Muscle of leg (tissue), 11 donors: Measurements from ENCODE around the gene RBM34. TPM values are rescaled to one million over a fixed set of nuclear protein-coding genes. Genes with fewer than 3 reads are reported as not detected.
"Not testable (repeated sequence)": the region's sequence is repeated elsewhere in the genome, so short reads cannot be mapped to it uniquely, and the experiment has no call there.

ENCODE experiments used
- DNase-seq: peaks from one replicate; pipeline ENCODE4 v3.0.0; 2013
- H3K27ac ChIP-seq: one replicate; pipeline ENCODE4 v1.5.1; 2013; ENCODE audit warnings: mild to moderate bottlenecking, low read length, control low read depth
- H3K27me3 ChIP-seq: one replicate; pipeline ENCODE4 v1.6.1; 2013; ENCODE audit warnings: low read length; ENCODE audit not compliant: control insufficient read depth, insufficient read depth
- H3K36me3 ChIP-seq: one replicate; pipeline ENCODE4 v1.6.1; 2013; ENCODE audit warnings: low read length; ENCODE audit not compliant: control insufficient read depth, insufficient read depth
- H3K4me1 ChIP-seq: one replicate; pipeline ENCODE4 v1.6.1; 2013; ENCODE audit warnings: low read length; ENCODE audit not compliant: control insufficient read depth, insufficient read depth
- H3K4me3 ChIP-seq: one replicate; pipeline ENCODE4 v1.5.1; 2013; ENCODE audit warnings: low read length, control low read depth
- H3K9me3 ChIP-seq: replicated peaks from 2 replicates; pipeline ENCODE4 v1.6.1; 2013; ENCODE audit warnings: low read depth, low read length; ENCODE audit not compliant: control insufficient read depth
- WGBS: methylation state at CpG from one replicate; pipeline ENCODE4 v1.1.5; 2013; ENCODE audit warnings: missing lambda C conversion rate; ENCODE audit not compliant: insufficient coverage; 5-methylcytosine and 5-hydroxymethylcytosine counted together
- polyA plus RNA-seq, 8 donors: library from polyadenylated mRNA; unstranded; fragments of 120-200 nt; gene quantifications; one replicate each; pipeline versions ENCODE4 v1.2.1 to v1.2.3, GENCODE V29; 2013; ENCODE audit warnings: inconsistent platforms in 1 of 8, low replicate concordance in 1 of 8; ENCODE audit not compliant: insufficient read length in 8 of 8, insufficient read depth in 1 of 8
- total RNA-seq: library from RNA; stranded (reverse); fragments of 120-200 nt; gene quantifications from one replicate; pipeline ENCODE4 v1.2.4, GENCODE V29; 2013

The RBM34 gene
- total and polyA plus RNA-seq, 9 donors = 50.2 to 69.6 (median 57.6) TPM

DNA sequence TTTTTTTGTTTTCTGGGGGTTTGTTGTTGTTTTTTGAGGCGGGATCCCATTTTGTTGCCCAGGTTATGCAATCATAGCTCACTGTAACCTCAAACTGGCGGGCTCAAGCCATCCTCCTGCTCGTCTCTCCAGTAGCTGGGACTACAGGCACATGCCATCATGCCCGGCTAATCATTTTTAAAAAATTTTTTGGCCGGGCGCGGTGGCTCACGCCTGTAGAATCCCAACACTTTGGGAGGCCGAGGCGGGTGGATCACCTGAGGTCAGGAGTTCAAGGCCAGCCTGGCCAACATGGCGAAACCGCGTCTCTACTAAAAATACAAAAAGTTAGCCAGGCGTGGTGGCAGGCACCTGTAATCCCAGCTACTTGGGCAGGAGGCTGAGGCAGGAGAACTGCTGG, 63.5 kb downstream of the RBM34 start:
- H3K27me3 ChIP-seq, H3K27ac ChIP-seq, H3K4me3 ChIP-seq, H3K9me3 ChIP-seq, H3K36me3 ChIP-seq, DNase-seq: not testable (repeated sequence)
- H3K4me1 ChIP-seq = peaks cover 15% of the 10 kb centered on the region
- 94% methylated on average over 14 of the region's 14 CpGs for WGBS

DNA sequence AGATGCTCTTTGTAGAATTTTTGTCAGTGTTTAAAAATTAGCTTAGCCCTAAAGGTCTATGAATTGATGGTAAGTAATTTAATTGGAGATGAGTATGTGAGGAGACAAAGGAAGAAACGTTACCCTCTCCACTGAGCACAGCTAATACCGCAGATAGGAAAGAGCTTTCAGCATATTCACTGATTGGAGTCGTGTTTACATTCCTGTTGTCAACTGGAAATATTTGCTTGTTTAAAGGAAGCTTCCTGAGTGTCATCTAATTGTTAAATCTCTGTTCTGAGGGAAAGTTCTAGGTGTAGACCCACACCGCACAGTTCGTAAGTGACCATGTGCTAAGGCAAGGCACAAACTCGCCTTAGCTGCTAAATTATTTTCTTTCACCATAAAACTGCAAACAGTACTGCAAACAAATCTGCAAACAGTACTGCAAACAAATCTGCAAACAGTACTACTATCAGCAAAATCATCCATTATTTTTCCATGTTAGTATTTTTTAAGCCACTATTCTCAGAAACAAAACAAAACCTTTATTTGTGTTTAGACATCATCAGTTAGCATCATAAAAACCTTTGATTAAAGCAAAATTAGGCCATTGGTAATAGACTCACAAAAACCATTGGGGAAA, 65.0 kb downstream of the RBM34 start:
- Histone ChIP-seq H3K4me3 (no peak overlapping the region), H3K27ac (no peak overlapping the region), H3K27me3 (no peaks in the 10 kb centered on the region), H3K4me1 (peaks cover 18% of the 10 kb centered on the region), H3K9me3 (no peaks in the 10 kb centered on the region), H3K36me3 (no peaks in the 10 kb centered on the region)
- no peak for DNase-seq
- whole genome bisulfite sequencing = 90% methylated on average over 4 of the region's 6 CpGs

DNA sequence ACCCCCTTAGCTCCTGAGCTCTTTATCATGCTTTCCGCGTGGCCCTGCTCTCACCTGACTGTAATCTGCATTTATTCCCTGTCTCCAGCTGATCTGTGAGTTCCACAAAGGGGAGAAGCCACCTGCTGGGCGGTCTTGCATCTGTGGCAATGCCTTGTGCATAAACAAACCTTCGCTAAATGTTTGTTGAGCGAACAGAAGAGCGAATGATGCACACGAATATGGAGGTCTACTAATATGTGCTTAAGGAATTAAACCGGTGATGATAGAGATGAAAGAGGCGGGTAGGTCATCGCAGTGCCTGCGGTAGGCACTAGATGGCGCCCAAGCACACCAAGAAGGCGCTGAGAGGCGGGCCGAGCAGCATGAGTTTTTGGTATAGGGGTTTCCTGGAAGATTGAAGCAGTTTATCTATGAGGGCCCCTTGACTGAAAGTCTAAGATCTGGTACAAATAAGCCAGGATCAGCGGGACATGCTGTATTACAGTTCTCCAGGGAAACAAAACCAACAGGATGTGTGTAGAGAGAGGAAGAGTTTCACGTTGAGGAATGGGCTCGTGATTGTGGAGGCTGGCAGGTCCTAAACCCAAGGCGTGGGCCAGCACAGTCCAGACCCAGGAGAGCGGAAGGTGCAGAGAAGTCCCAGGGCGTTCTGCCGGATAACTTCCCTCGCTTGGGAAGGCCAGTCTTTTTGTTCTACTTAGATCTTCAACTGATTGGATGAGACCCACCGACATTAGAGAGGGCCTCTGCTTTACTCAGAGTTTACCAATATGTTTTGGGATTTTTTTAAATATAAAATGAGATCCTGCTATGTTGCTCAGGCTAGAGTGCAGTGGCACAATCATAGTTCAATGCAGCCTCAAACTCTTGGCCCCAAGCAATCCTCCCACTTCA, 67.1 kb downstream of the RBM34 start:
- Histone ChIP-seq H3K27me3 (no peaks in the 10 kb centered on the region), H3K4me1 (peaks cover 23% of the 10 kb centered on the region), H3K9me3 (no peaks in the 10 kb centered on the region), H3K27ac (no peak overlapping the region), H3K36me3 (no peaks in the 10 kb centered on the region), H3K4me3 (no peak overlapping the region)
- peak; percentile 72 for DNase-seq
- 23% methylated on average over 20 of the region's 24 CpGs for WGBS

DNA sequence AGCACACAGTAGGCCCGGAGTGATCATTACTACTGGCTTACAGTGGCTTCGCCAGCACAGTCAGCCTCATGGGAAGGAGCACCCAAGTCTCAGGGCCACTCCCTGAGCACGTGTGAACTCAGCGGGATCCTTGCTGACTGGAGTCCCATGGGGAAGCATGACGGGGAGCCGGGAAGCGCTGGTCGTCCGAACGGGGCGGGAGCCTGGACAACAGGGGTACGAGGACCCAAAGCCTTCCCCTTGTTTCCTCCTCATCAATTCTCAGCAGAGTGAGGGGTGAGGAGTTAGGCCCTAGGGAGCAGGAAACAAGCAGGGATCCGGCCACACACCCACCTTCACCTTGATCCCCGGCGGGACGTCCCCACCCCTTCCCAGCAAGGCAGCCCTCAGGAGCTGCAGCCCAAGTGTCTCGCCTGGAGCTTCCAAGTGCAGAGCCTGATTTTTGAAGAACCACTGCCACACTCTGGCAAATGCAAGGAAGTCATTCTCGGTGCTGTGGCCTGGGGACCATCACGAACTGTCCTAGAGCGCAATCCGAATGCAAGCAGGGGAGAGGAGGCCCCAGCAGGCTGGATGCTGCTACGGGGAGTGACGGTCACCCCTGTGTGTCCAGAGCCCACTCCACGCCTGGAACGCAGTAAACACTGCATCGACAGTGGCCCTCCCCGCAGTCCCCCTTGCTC, 67.9 kb downstream of the RBM34 start:
- 26% methylated on average over 16 of the region's 27 CpGs for WGBS
- H3K4me1 ChIP-seq = peaks cover 23% of the 10 kb centered on the region

DNA sequence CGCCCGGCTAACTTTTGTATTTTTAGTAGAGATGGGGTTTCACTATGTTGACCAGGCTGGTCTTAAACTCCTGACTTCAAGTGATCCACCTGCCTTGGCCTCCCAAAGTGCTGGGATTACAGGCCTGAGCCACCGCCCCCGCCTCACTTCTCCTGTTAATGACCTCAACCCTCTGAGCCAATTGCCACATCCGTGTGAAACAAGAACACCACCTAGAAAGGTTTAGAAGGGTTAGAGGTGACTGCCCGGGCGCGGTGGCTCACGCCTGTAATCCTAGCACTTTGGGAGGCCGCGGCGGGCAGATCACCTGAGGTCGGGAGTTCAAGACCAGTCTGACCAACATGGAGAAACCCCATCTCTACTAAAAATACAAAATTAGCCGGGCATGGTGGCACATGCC, 68.6 kb downstream of the RBM34 start:
- WGBS = 83% methylated on average over 3 of the region's 14 CpGs
- not testable (repeated sequence) for H3K36me3 ChIP-seq, H3K9me3 ChIP-seq, H3K4me3 ChIP-seq, H3K27me3 ChIP-seq, H3K27ac ChIP-seq, DNase-seq
- H3K4me1 ChIP-seq = peaks cover 23% of the 10 kb centered on the region

More for the DNA sequence above, 67.9 kb downstream of the RBM34 start:
- Histone ChIP-seq H3K9me3 (no peaks in the 10 kb centered on the region), H3K36me3 (no peaks in the 10 kb centered on the region), H3K27ac (no peak overlapping the region), H3K27me3 (no peaks in the 10 kb centered on the region), H3K4me3 (no peak overlapping the region)
- peak; percentile 86 for DNase-seq

DNA sequence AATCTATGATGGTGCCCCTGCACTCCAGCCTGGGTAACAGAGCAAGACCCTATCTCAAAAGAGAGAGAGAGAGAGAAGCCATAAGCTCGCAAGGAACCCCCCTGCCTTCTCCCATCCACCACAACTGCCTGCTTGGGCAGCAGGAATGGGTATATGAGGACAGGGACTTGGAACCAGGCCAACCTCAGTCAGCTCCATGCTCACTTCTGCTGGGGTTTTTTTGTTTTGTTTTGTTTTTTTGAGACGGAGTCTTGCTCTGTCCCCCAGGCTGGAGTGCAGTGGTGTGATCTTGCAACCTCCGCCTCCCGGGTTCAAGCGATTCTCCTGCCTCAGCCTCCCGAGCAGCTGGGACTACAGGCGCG, 69.0 kb downstream of the RBM34 start:
- WGBS = no CpG with 5 or more reads among the region's 8 CpGs

DNA sequence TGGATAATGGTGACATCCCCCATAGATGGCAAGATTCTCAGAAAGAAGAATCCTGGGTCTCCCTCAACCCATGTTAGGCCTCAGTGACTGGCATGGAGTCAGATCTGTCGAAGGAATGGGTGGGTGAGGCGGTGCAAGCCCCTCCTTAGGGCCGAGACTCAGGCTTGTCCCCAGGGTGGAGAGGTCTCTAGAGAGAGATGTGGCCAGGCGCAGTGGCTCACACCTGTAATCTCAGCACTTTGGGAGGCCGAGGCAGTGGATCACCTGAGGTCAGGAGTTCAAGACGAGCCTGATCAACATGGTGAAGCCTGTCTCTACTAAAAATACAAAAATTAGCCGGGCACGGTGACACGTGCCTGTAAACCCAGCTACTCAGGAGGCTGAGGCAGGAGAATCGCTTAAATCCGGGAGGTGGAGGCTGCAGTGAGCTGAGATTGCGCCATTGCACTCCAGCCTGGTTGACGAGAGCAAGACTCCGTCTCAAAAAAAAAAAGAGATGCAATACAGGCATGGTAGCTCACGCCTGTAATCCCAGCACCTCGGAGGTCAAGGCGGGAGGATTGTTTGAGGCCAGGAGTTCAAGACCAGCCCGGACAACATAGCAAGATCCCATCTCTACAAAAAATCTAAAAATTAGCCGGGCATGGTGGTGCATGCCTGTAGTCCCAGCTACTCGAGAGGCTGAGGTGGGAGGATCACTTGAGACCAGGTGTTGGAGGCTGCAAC, 69.6 kb downstream of the RBM34 start:
- WGBS = 89% methylated on average over 14 of the region's 20 CpGs
- not testable (repeated sequence) for H3K27ac ChIP-seq

More for the DNA sequence above, 69.0 kb downstream of the RBM34 start:
- not testable (repeated sequence) for H3K9me3 ChIP-seq, H3K4me3 ChIP-seq, H3K27me3 ChIP-seq, H3K36me3 ChIP-seq, DNase-seq, H3K27ac ChIP-seq
- peaks cover 23% of the 10 kb centered on the region for H3K4me1 ChIP-seq

DNA sequence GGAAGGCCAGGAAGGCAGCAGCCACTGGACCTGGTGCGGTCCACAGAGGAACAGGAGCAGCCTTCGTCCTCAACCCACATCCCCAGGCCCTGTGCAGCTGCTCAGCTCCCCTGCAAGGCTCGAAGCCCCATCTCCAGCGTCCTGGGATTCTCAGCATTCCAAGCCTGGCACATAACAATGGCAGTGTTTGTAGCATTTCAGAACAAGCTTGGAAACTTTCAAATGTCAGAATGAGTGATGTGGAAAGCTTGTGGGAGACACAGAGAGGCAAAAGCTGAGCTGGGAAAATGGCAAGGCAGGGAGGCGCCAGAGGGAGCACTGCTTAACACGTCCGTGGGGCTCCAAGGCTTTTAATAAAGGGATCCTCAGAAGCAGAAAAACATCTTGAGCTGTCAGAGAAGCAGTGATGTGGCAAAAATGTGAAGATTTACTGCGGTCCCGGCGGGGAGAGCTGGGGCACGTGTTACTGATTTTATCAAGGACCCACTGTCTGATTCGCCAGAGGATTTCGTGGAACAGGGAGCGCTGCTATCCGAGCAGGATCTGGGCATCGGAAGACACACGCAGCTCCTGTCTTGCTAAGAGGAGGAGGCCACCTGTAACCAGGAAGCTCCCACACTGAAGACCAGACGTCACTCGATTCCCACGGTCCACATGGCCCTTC, 70.5 kb downstream of the RBM34 start:
- WGBS = 51% methylated on average over 20 of the region's 20 CpGs
- H3K4me3 ChIP-seq = no peak overlapping the region
- H3K4me1 ChIP-seq = peaks cover 23% of the 10 kb centered on the region
- H3K36me3 ChIP-seq = no peaks in the 10 kb centered on the region
- no peaks in the 10 kb centered on the region for H3K27me3 ChIP-seq
- peak; percentile 70 for DNase-seq
- peak overlapping the region; percentile 71 for H3K27ac ChIP-seq
- H3K9me3 ChIP-seq = no peaks in the 10 kb centered on the region

More for the DNA sequence above, 69.6 kb downstream of the RBM34 start:
- H3K4me1 ChIP-seq = peaks cover 23% of the 10 kb centered on the region
- not testable (repeated sequence) for H3K27me3 ChIP-seq, H3K9me3 ChIP-seq, H3K4me3 ChIP-seq, H3K36me3 ChIP-seq, DNase-seq

DNA sequence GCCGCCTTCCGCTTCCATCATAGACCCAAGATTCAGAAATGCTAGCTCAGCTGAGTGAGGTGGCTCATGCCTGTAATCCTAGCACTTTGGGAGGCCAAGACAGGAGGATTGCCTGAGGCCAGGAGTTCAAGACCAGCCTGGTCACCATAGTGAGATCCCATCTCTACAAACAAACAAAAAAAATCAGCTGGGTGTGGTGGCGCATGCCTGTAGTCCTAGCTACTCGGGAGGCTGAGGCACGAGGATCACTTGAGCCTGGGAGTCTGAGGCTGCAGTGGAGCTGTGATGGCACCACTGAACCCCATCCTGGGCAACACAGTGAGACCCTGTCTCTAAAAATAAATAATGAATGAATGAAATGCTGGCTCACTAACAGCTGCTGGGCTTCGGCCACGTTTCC, 72.1 kb downstream of the RBM34 start:
- 64% methylated on average over 6 of the region's 7 CpGs for WGBS
- Histone ChIP-seq H3K27ac (no peak overlapping the region), H3K9me3 (no peaks in the 10 kb centered on the region), H3K4me3 (no peak overlapping the region), H3K4me1 (peaks cover 26% of the 10 kb centered on the region), H3K36me3 (no peaks in the 10 kb centered on the region), H3K27me3 (no peaks in the 10 kb centered on the region)
- no peak for DNase-seq
